ENCODE data around the gene AXL.
"Not testable (repeated sequence)": the region's sequence is repeated elsewhere in the genome, so short reads cannot be mapped to it uniquely, and the experiment has no call there.

AXL gene

GRCh38 chr19:41221514-41222205 lies 2.6 kb downstream of the AXL start:
- Histone ChIP-seq H3K4me3 (no peak overlapping the region), H3K4me1 (peaks cover 11% of the 10 kb centered on the region)
- DNase-seq (ENCODE audit: low spot score in 2 of 2), result no peak

GRCh38 chr19:41222240-41222639 lies 3.2 kb downstream of the AXL start:
- in situ Hi-C loops (cut with MboI; ENCODE audit: low sequenced_read_pairs), result no loop called here
- H3K4me1 ChIP-seq, result peaks cover 13% of the 10 kb centered on the region
- H3K36me3 ChIP-seq (replicated peaks), result no peaks in the 10 kb centered on the region
- no peak overlapping the region for H3K4me3 ChIP-seq
- no peak for DNase-seq (ENCODE audit: low spot score in 2 of 2)
- H3K9me3 ChIP-seq, result no peaks in the 10 kb centered on the region
- peaks cover 21% of the 10 kb centered on the region for H3K27me3 ChIP-seq (ENCODE audit: low read depth)

More at GRCh38 chr19:41221514-41222205, 2.6 kb downstream of the AXL start:
- in situ Hi-C loops (cut with MboI; ENCODE audit: low sequenced_read_pairs), result no loop called here
- Histone ChIP-seq H3K9me3 (no peaks in the 10 kb centered on the region), H3K27me3 (ENCODE audit: low read depth) (peaks cover 21% of the 10 kb centered on the region), H3K36me3 (replicated peaks) (no peaks in the 10 kb centered on the region)

- H3K4me1 ChIP-seq, result peaks cover 13% of the 10 kb centered on the region
- DNase-seq (ENCODE audit: low spot score in 2 of 2), result no peak
- H3K9me3 ChIP-seq, result no peaks in the 10 kb centered on the region
- in situ Hi-C loops (cut with MboI; ENCODE audit: low sequenced_read_pairs), result no loop called here
- no peak overlapping the region for H3K4me3 ChIP-seq
- H3K36me3 ChIP-seq (replicated peaks), result no peaks in the 10 kb centered on the region
- H3K27me3 ChIP-seq (ENCODE audit: low read depth), result peaks cover 21% of the 10 kb centered on the region
These were observed 4.6 kb downstream of the AXL start for GRCh38 chr19:41223431-41224234.

- H3K4me3 ChIP-seq, result no peak overlapping the region
- no peaks in the 10 kb centered on the region for H3K36me3 ChIP-seq (replicated peaks)
- no peaks in the 10 kb centered on the region for H3K9me3 ChIP-seq
- peaks cover 16% of the 10 kb centered on the region for H3K27me3 ChIP-seq (ENCODE audit: low read depth)
- no peak for DNase-seq (ENCODE audit: low spot score in 2 of 2)
- in situ Hi-C loops (cut with MboI; ENCODE audit: low sequenced_read_pairs), result no loop called here
- H3K4me1 ChIP-seq, result peaks cover 13% of the 10 kb centered on the region
These were observed 5.6 kb downstream of the AXL start for GRCh38 chr19:41224632-41225031.

- H3K36me3 ChIP-seq (replicated peaks), result no peaks in the 10 kb centered on the region
These were observed 6.4 kb downstream of the AXL start for GRCh38 chr19:41225238-41226052.

GRCh38 chr19:41226053-41226873 lies 7.2 kb downstream of the AXL start:
- peaks cover 11% of the 10 kb centered on the region for H3K4me1 ChIP-seq
- H3K27me3 ChIP-seq (ENCODE audit: low read depth), result peaks cover 1% of the 10 kb centered on the region; the same call in 1 of the 2 replicates
- peak in 1 of 2 experiments; percentile 67 for DNase-seq (ENCODE audit: low spot score in 2 of 2)
- H3K9me3 ChIP-seq, result no peaks in the 10 kb centered on the region
- no peaks in the 10 kb centered on the region for H3K36me3 ChIP-seq (replicated peaks)
- peak overlapping the region; percentile 24 for H3K4me3 ChIP-seq
- in situ Hi-C loops (cut with MboI; ENCODE audit: low sequenced_read_pairs), result no loop called here

More at GRCh38 chr19:41225238-41226052, 6.4 kb downstream of the AXL start:
- DNase-seq (ENCODE audit: low spot score in 2 of 2), result peak in 1 of 2 experiments; percentile 49
- H3K4me3 ChIP-seq, result peak overlapping the region; percentile 24
- in situ Hi-C loops (cut with MboI; ENCODE audit: low sequenced_read_pairs), result no loop called here
- H3K9me3 ChIP-seq, result no peaks in the 10 kb centered on the region
- peaks cover 11% of the 10 kb centered on the region for H3K4me1 ChIP-seq
- H3K27me3 ChIP-seq (ENCODE audit: low read depth), result peaks cover 8% of the 10 kb centered on the region

GRCh38 chr19:41226874-41227390 lies 7.9 kb downstream of the AXL start:
- Histone ChIP-seq H3K4me3 (no peak overlapping the region), H3K9me3 (no peaks in the 10 kb centered on the region), H3K27me3 (ENCODE audit: low read depth) (no peaks in the 10 kb centered on the region), H3K36me3 (replicated peaks) (no peaks in the 10 kb centered on the region), H3K4me1 (peaks cover 11% of the 10 kb centered on the region)
- no peak for DNase-seq (ENCODE audit: low spot score in 2 of 2)
- in situ Hi-C loops (cut with MboI; ENCODE audit: low sequenced_read_pairs), result no loop called here

GRCh38 chr19:41228486-41228885 lies 9.5 kb downstream of the AXL start:
- no peak overlapping the region for H3K4me3 ChIP-seq
- H3K4me1 ChIP-seq, result peaks cover 11% of the 10 kb centered on the region
- H3K27me3 ChIP-seq (ENCODE audit: low read depth), result no peaks in the 10 kb centered on the region
- no peaks in the 10 kb centered on the region for H3K36me3 ChIP-seq (replicated peaks)
- H3K9me3 ChIP-seq, result no peaks in the 10 kb centered on the region
- in situ Hi-C loops (cut with MboI; ENCODE audit: low sequenced_read_pairs), result no loop called here
- no peak for DNase-seq (ENCODE audit: low spot score in 2 of 2)

- H3K4me1 ChIP-seq, result peaks cover 11% of the 10 kb centered on the region
- H3K36me3 ChIP-seq (replicated peaks); H3K4me3 ChIP-seq; H3K9me3 ChIP-seq; H3K27me3 ChIP-seq (ENCODE audit: low read depth); in situ Hi-C loops (cut with MboI; ENCODE audit: low sequenced_read_pairs); DNase-seq (ENCODE audit: low spot score in 2 of 2): not testable (repeated sequence)
These were observed 10.3 kb downstream of the AXL start for GRCh38 chr19:41229338-41229737.

- in situ Hi-C loops (cut with MboI; ENCODE audit: low sequenced_read_pairs), result no loop called here
- no peak for DNase-seq (ENCODE audit: low spot score in 2 of 2)
- Histone ChIP-seq H3K4me1 (peaks cover 11% of the 10 kb centered on the region), H3K9me3 (no peaks in the 10 kb centered on the region), H3K27me3 (ENCODE audit: low read depth) (no peaks in the 10 kb centered on the region), H3K36me3 (replicated peaks) (no peaks in the 10 kb centered on the region), H3K4me3 (no peak overlapping the region)
These were observed 11.2 kb downstream of the AXL start for GRCh38 chr19:41230067-41230857.

- Histone ChIP-seq H3K27me3 (ENCODE audit: low read depth) (no peaks in the 10 kb centered on the region), H3K4me3 (no peak overlapping the region), H3K36me3 (replicated peaks) (no peaks in the 10 kb centered on the region), H3K9me3 (no peaks in the 10 kb centered on the region), H3K4me1 (no peaks in the 10 kb centered on the region)
- in situ Hi-C loops (cut with MboI; ENCODE audit: low sequenced_read_pairs), result no loop called here
- no peak for DNase-seq (ENCODE audit: low spot score in 2 of 2)
These were observed 13.7 kb downstream of the AXL start for GRCh38 chr19:41232686-41233085.

GRCh38 chr19:41233748-41234240 lies 14.8 kb downstream of the AXL start:
- Histone ChIP-seq H3K4me1 (no peaks in the 10 kb centered on the region), H3K36me3 (replicated peaks) (no peaks in the 10 kb centered on the region), H3K4me3 (no peak overlapping the region), H3K9me3 (no peaks in the 10 kb centered on the region), H3K27me3 (ENCODE audit: low read depth) (no peaks in the 10 kb centered on the region)
- in situ Hi-C loops (cut with MboI; ENCODE audit: low sequenced_read_pairs), result no loop called here
- DNase-seq (ENCODE audit: low spot score in 2 of 2), result no peak
